ENCODE results near the gene RCC1. TPM values are rescaled to one million over a fixed set of nuclear protein-coding genes. Genes with fewer than 3 reads are reported as not detected.

The RCC1 gene
- total RNA-seq, 2 experiments from 2014 or later, result 8.5 to 9.9 TPM

GRCh38 chr1:28579401-28579800 lies 73.6 kb downstream of the RCC1 start:
- Mint-ChIP-seq H3K27ac (peak overlapping the region; percentile 81), H3K4me3 (peak overlapping the region; percentile 94), H3K4me1 (ENCODE audit: low read depth) (peaks cover 48% of the 10 kb centered on the region), H3K9me3 (no peaks in the 10 kb centered on the region), H3K27me3 (no peaks in the 10 kb centered on the region), H3K36me3 (ENCODE audit: low read depth) (peaks cover 64% of the 10 kb centered on the region)
- TF ChIP-seq CTCF (IDR thresholded peaks at IDR 0.05), result no peak
- ATAC-seq (ENCODE audit: poor library complexity) (no peak), DNase-seq (peak in 1 of 14 experiments; percentile 11)
- Histone ChIP-seq H3K4me1 (ENCODE audit: insufficient read depth, low read length) (peaks cover 39% of the 10 kb centered on the region), H3K36me3 (ENCODE audit: insufficient read depth, low read length) (peaks cover 47% of the 10 kb centered on the region), H3K9me3 (ENCODE audit: control insufficient read depth in 1 of 2, insufficient read depth in 1 of 2, low read length in 2 of 2) (no peaks in the 10 kb centered on the region), H3K4me3 (ENCODE audit: low read length) (peak overlapping the region; percentile 93), H3K27me3 (ENCODE audit: control insufficient read depth in 1 of 2, insufficient read depth in 2 of 2, low read length in 2 of 2) (no peaks in the 10 kb centered on the region), H3K27ac (ENCODE audit: low read depth in 1 of 2, low read length in 2 of 2) (no peak overlapping the region)
- intact Hi-C loops (cut with DNase I, micrococcal nuclease), result no loop called here
- CTCF ChIA-PET, result interaction anchor here (0.8 to 1.4 kb wide), 3 partner anchors 61 to 331 kb away, joined by 3 to 5 read pairs (median 4); no protein-coding TSS in a partner anchor
- POLR2A ChIA-PET, result interaction anchor here (0.6 to 5.6 kb wide), 7 partner anchors 27 to 157 kb away, joined by 3 to 138 read pairs (median 45); partner anchors contain the start of genes RCC1, RNU11, TAF12 and TRNAU1AP

GRCh38 chr1:28580722-28581530 lies 75.1 kb downstream of the RCC1 start:
- ATAC-seq (ENCODE audit: poor library complexity) (peak; percentile 66), DNase-seq (peak in 12 of 14 experiments; percentile 35 to 86 (median 54))
- H3K4me3 ChIP-seq (ENCODE audit: low read length), result peak overlapping the region; percentile 93
- H3K36me3 ChIP-seq (ENCODE audit: insufficient read depth, low read length), result peaks cover 40% of the 10 kb centered on the region
- ChIA-PET CTCF (interaction anchor here (0.5 to 2.7 kb wide), 20 partner anchors 9 to 601 kb away, joined by 3 to 19 read pairs (median 5); partner anchors contain the start of genes RNU11, SRSF4, TAF12 and TRNAU1AP), POLR2A (interaction anchor here (0.5 to 5.6 kb wide), 65 partner anchors 10 to 1691 kb away, joined by 3 to 138 read pairs (median 5); partner anchors contain the start of genes ATP5IF1, EPB41, FAM76A and GMEB1)
- Mint-ChIP-seq H3K4me1 (ENCODE audit: low read depth) (peaks cover 48% of the 10 kb centered on the region), H3K27me3 (no peaks in the 10 kb centered on the region), H3K4me3 (peak overlapping the region; percentile 94), H3K9me3 (no peaks in the 10 kb centered on the region), H3K27ac (peak overlapping the region; percentile 81), H3K36me3 (ENCODE audit: low read depth) (peaks cover 53% of the 10 kb centered on the region)
- intact Hi-C loops (cut with DNase I, micrococcal nuclease), result loop anchor here (1.0 to 10.0 kb wide), 6 partner anchors 28 to 336 kb away; partner anchors contain the start of genes RCC1 (in 2 of the 2), TRNAU1AP (in 2 of the 2), RNU11 (in 1 of the 2) and TAF12 (in 1 of the 2)
- H3K27ac ChIP-seq (ENCODE audit: low read depth in 1 of 2, low read length in 2 of 2), result peak overlapping the region; percentile 70 to 83
- no peaks in the 10 kb centered on the region for H3K9me3 ChIP-seq (ENCODE audit: control insufficient read depth in 1 of 2, insufficient read depth in 1 of 2, low read length in 2 of 2)
- H3K27me3 ChIP-seq (ENCODE audit: control insufficient read depth in 1 of 2, insufficient read depth in 2 of 2, low read length in 2 of 2), result no peaks in the 10 kb centered on the region
- peak; percentile 17 for TF ChIP-seq CTCF (IDR thresholded peaks at IDR 0.05)
- H3K4me1 ChIP-seq (ENCODE audit: insufficient read depth, low read length), result peaks cover 39% of the 10 kb centered on the region

GRCh38 chr1:28581531-28582247 lies 75.8 kb downstream of the RCC1 start:
- H3K9me3 ChIP-seq (ENCODE audit: control insufficient read depth in 1 of 2, insufficient read depth in 1 of 2, low read length in 2 of 2), result no peaks in the 10 kb centered on the region
- H3K36me3 Mint-ChIP-seq (ENCODE audit: low read depth), result peaks cover 51% of the 10 kb centered on the region
- peak; percentile 85 to 97 (median 92) for DNase-seq

More at GRCh38 chr1:28581531-28582247, 75.8 kb downstream of the RCC1 start:
- Histone ChIP-seq H3K36me3 (ENCODE audit: insufficient read depth, low read length) (peaks cover 38% of the 10 kb centered on the region), H3K4me3 (ENCODE audit: low read length) (peak overlapping the region; percentile 93), H3K4me1 (ENCODE audit: insufficient read depth, low read length) (peaks cover 39% of the 10 kb centered on the region), H3K27ac (ENCODE audit: low read depth in 1 of 2, low read length in 2 of 2) (peak overlapping the region; percentile 70 to 83), H3K27me3 (ENCODE audit: control insufficient read depth in 1 of 2, insufficient read depth in 2 of 2, low read length in 2 of 2) (no peaks in the 10 kb centered on the region)
- ChIA-PET CTCF (interaction anchor here (0.5 to 2.7 kb wide), 21 partner anchors 9 to 600 kb away, joined by 3 to 19 read pairs (median 5); partner anchors contain the start of genes RNU11, SRSF4, TAF12 and TRNAU1AP), POLR2A (interaction anchor here (0.5 to 5.6 kb wide), 64 partner anchors 10 to 1692 kb away, joined by 3 to 138 read pairs (median 5); partner anchors contain the start of genes ATP5IF1, EPB41, FAM76A and GMEB1)
- Mint-ChIP-seq H3K27ac (peak overlapping the region; percentile 81), H3K27me3 (no peaks in the 10 kb centered on the region), H3K4me3 (peak overlapping the region; percentile 94), H3K4me1 (ENCODE audit: low read depth) (peaks cover 48% of the 10 kb centered on the region), H3K9me3 (no peaks in the 10 kb centered on the region)
- intact Hi-C loops (cut with DNase I, micrococcal nuclease), result loop anchor here (1.0 to 10.0 kb wide), 7 partner anchors 28 to 337 kb away; partner anchors contain the start of genes RCC1 (in 2 of the 2), TAF12 (in 2 of the 2), TRNAU1AP (in 2 of the 2) and GMEB1 (in 1 of the 2)
- TF ChIP-seq CTCF (IDR thresholded peaks at IDR 0.05), result no peak
- peak; percentile 83 for ATAC-seq (ENCODE audit: poor library complexity)

All from CD4-positive, alpha-beta T cell (primary cell).